ENCODE measurements around the gene IL17RD. TPM values are rescaled to one million over a fixed set of nuclear protein-coding genes. Genes with fewer than 3 reads are reported as not detected.
"Not testable (repeated sequence)": the region's sequence is repeated elsewhere in the genome, so short reads cannot be mapped to it uniquely, and the experiment has no call there.

The IL17RD gene
- total RNA-seq, 1 donor from 2014 or later: 0.09 TPM

- intact Hi-C loops (cut with micrococcal nuclease): no loop called here
- no peaks in the 10 kb centered on the region for H3K9me3 Mint-ChIP-seq
- no peak overlapping the region for H3K4me3 Mint-ChIP-seq (ENCODE audit: low read depth)
- no peak overlapping the region for H3K27ac Mint-ChIP-seq
- no peaks in the 10 kb centered on the region for H3K4me1 Mint-ChIP-seq (ENCODE audit: low read depth)
- no peak for DNase-seq (ENCODE audit: low spot score)
- no peaks in the 10 kb centered on the region for H3K36me3 Mint-ChIP-seq (ENCODE audit: low read depth)
- H3K27me3 Mint-ChIP-seq (ENCODE audit: low read depth): peaks cover 23% of the 10 kb centered on the region
Measured at GRCh38 chr3:57093489-57093888, 71.7 kb downstream of the IL17RD start.

- Mint-ChIP-seq H3K27ac (no peak overlapping the region), H3K9me3 (no peaks in the 10 kb centered on the region), H3K36me3 (ENCODE audit: low read depth) (no peaks in the 10 kb centered on the region), H3K27me3 (ENCODE audit: low read depth) (peaks cover 30% of the 10 kb centered on the region), H3K4me3 (ENCODE audit: low read depth) (no peak overlapping the region), H3K4me1 (ENCODE audit: low read depth) (no peaks in the 10 kb centered on the region)
- intact Hi-C loops (cut with micrococcal nuclease): no loop called here
- DNase-seq (ENCODE audit: low spot score): no peak
Measured at GRCh38 chr3:57091521-57092273, 73.5 kb downstream of the IL17RD start.

GRCh38 chr3:57089043-57089442 is 76.1 kb downstream of the IL17RD start:
- no peaks in the 10 kb centered on the region for H3K36me3 Mint-ChIP-seq (ENCODE audit: low read depth)
- H3K9me3 Mint-ChIP-seq: no peaks in the 10 kb centered on the region
- intact Hi-C loops (cut with micrococcal nuclease): no loop called here
- DNase-seq (ENCODE audit: low spot score): no peak
- no peak overlapping the region for H3K4me3 Mint-ChIP-seq (ENCODE audit: low read depth)
- H3K27ac Mint-ChIP-seq: no peak overlapping the region
- peaks cover 24% of the 10 kb centered on the region for H3K27me3 Mint-ChIP-seq (ENCODE audit: low read depth)
- no peaks in the 10 kb centered on the region for H3K4me1 Mint-ChIP-seq (ENCODE audit: low read depth)

DNA sequence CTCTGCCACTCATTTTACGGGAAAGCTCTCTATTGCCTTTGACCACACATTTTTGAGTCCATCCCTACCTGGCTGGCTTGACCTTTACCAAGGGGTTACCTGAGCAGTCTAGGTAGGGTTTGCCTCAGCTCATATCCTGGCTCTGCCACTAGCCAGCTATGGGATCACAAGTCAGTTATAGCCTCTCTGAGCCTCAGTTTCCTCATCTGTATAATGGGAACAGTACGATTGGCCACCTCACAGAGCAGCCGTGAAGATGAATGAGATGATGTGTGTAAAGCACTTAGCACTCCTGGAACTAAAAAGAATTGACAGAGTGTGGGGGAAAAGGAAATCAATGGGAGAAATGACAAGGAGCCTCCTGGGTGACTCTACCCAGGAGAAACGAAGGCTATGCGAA is 76.7 kb downstream of the IL17RD start:
- intact Hi-C loops (cut with micrococcal nuclease): no loop called here
- Mint-ChIP-seq H3K4me3 (ENCODE audit: low read depth) (no peak overlapping the region), H3K27me3 (ENCODE audit: low read depth) (peaks cover 22% of the 10 kb centered on the region), H3K4me1 (ENCODE audit: low read depth) (no peaks in the 10 kb centered on the region), H3K9me3 (no peaks in the 10 kb centered on the region), H3K36me3 (ENCODE audit: low read depth) (no peaks in the 10 kb centered on the region), H3K27ac (no peak overlapping the region)
- no peak for DNase-seq (ENCODE audit: low spot score)

GRCh38 chr3:57087361-57088092 is 77.6 kb downstream of the IL17RD start:
- Mint-ChIP-seq H3K36me3 (ENCODE audit: low read depth) (no peaks in the 10 kb centered on the region), H3K4me1 (ENCODE audit: low read depth) (no peaks in the 10 kb centered on the region), H3K4me3 (ENCODE audit: low read depth) (no peak overlapping the region), H3K27ac (no peak overlapping the region), H3K27me3 (ENCODE audit: low read depth) (peaks cover 22% of the 10 kb centered on the region), H3K9me3 (no peaks in the 10 kb centered on the region)
- intact Hi-C loops (cut with micrococcal nuclease): no loop called here
- no peak for DNase-seq (ENCODE audit: low spot score)

- H3K4me3 Mint-ChIP-seq (ENCODE audit: low read depth): no peak overlapping the region
- no peak overlapping the region for H3K27ac Mint-ChIP-seq
- no peaks in the 10 kb centered on the region for H3K4me1 Mint-ChIP-seq (ENCODE audit: low read depth)
- intact Hi-C loops (cut with micrococcal nuclease): no loop called here
- peaks cover 26% of the 10 kb centered on the region for H3K27me3 Mint-ChIP-seq (ENCODE audit: low read depth)
- no peaks in the 10 kb centered on the region for H3K36me3 Mint-ChIP-seq (ENCODE audit: low read depth)
- DNase-seq (ENCODE audit: low spot score): no peak
- no peaks in the 10 kb centered on the region for H3K9me3 Mint-ChIP-seq
Measured at GRCh38 chr3:57086201-57086600, 79.0 kb downstream of the IL17RD start.

- intact Hi-C loops (cut with micrococcal nuclease): no loop called here
- H3K4me1 Mint-ChIP-seq (ENCODE audit: low read depth): no peaks in the 10 kb centered on the region
- no peaks in the 10 kb centered on the region for H3K36me3 Mint-ChIP-seq (ENCODE audit: low read depth)
- no peak for DNase-seq (ENCODE audit: low spot score)
- no peaks in the 10 kb centered on the region for H3K9me3 Mint-ChIP-seq
- peaks cover 30% of the 10 kb centered on the region for H3K27me3 Mint-ChIP-seq (ENCODE audit: low read depth)
- no peak overlapping the region for H3K4me3 Mint-ChIP-seq (ENCODE audit: low read depth)
- no peak overlapping the region for H3K27ac Mint-ChIP-seq
Measured at GRCh38 chr3:57085211-57085610, 79.9 kb downstream of the IL17RD start.

- peaks cover 32% of the 10 kb centered on the region for H3K27me3 Mint-ChIP-seq (ENCODE audit: low read depth)
- H3K4me1 Mint-ChIP-seq (ENCODE audit: low read depth); intact Hi-C loops (cut with micrococcal nuclease); DNase-seq (ENCODE audit: low spot score); H3K9me3 Mint-ChIP-seq; H3K4me3 Mint-ChIP-seq (ENCODE audit: low read depth); H3K36me3 Mint-ChIP-seq (ENCODE audit: low read depth); H3K27ac Mint-ChIP-seq: not testable (repeated sequence)
Measured at GRCh38 chr3:57083266-57083995, 81.7 kb downstream of the IL17RD start.

- Mint-ChIP-seq H3K4me1 (ENCODE audit: low read depth) (peaks cover 8% of the 10 kb centered on the region), H3K36me3 (ENCODE audit: low read depth) (no peaks in the 10 kb centered on the region), H3K27ac (no peak overlapping the region), H3K27me3 (ENCODE audit: low read depth) (peaks cover 41% of the 10 kb centered on the region), H3K4me3 (ENCODE audit: low read depth) (no peak overlapping the region), H3K9me3 (no peaks in the 10 kb centered on the region)
- intact Hi-C loops (cut with micrococcal nuclease): no loop called here
- DNase-seq (ENCODE audit: low spot score): no peak
Measured at GRCh38 chr3:57082481-57082880, 82.7 kb downstream of the IL17RD start.

DNA sequence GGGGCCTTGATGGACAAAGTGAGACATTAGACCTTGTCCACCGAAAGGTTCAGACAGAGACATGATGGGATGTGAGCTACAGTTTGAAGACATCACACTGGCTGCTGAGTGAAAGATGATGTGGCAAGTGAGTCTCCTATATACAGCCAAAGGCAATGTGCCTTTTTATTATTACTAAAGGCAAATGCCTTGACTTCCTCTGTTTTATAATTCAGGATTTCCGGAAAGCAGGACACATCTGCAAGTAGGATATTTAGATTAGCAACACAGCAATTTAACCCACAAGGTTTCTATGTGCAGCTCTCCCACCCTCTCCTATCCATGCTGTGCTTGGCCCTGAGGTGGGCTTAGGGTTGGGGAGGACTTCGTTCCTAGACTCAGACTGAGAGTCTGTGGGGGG is 84.0 kb downstream of the IL17RD start:
- no peak overlapping the region for H3K4me3 Mint-ChIP-seq (ENCODE audit: low read depth)
- H3K9me3 Mint-ChIP-seq: no peaks in the 10 kb centered on the region
- DNase-seq (ENCODE audit: low spot score): no peak
- H3K27me3 Mint-ChIP-seq (ENCODE audit: low read depth): peaks cover 49% of the 10 kb centered on the region
- H3K27ac Mint-ChIP-seq: no peak overlapping the region
- H3K4me1 Mint-ChIP-seq (ENCODE audit: low read depth): peaks cover 8% of the 10 kb centered on the region
- H3K36me3 Mint-ChIP-seq (ENCODE audit: low read depth): no peaks in the 10 kb centered on the region
- intact Hi-C loops (cut with micrococcal nuclease): no loop called here

GRCh38 chr3:57080171-57080570 is 85.0 kb downstream of the IL17RD start:
- no peak for DNase-seq (ENCODE audit: low spot score)
- Mint-ChIP-seq H3K27ac (no peak overlapping the region), H3K4me1 (ENCODE audit: low read depth) (peaks cover 8% of the 10 kb centered on the region), H3K4me3 (ENCODE audit: low read depth) (peak overlapping the region; percentile 37), H3K9me3 (no peaks in the 10 kb centered on the region), H3K27me3 (ENCODE audit: low read depth) (peaks cover 57% of the 10 kb centered on the region), H3K36me3 (ENCODE audit: low read depth) (no peaks in the 10 kb centered on the region)
- intact Hi-C loops (cut with micrococcal nuclease): no loop called here

DNA sequence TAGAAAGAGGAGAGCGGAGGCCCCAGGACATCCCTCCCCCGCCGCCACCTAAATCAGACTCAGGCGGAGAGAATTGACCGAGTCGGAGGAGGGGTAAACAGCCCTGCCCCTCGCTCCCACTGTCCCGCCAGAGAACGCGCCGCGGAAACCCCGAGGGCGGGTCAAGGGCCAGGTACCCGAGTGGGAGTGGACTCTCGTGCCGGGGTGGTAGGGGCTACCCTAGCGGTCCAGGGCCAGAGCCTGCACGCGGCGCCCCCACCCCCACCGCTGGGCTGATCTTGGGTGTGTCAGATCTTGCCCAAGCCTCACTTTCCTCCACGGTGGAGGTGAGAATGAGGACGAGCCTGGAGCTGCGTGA is 85.7 kb downstream of the IL17RD start:
- Mint-ChIP-seq H3K9me3 (no peaks in the 10 kb centered on the region), H3K27ac (no peak overlapping the region), H3K27me3 (ENCODE audit: low read depth) (peaks cover 61% of the 10 kb centered on the region), H3K4me1 (ENCODE audit: low read depth) (peaks cover 8% of the 10 kb centered on the region), H3K4me3 (ENCODE audit: low read depth) (no peak overlapping the region), H3K36me3 (ENCODE audit: low read depth) (no peaks in the 10 kb centered on the region)
- no peak for DNase-seq (ENCODE audit: low spot score)
- intact Hi-C loops (cut with micrococcal nuclease): no loop called here

Measured in activated T-helper 2 cell treated with anti-CD3 and anti-CD28 coated beads, Interferon-gamma antibody, Interleukin-2, Interleukin-4, amounts not matched to agents 10 μg/mL and 5 μg/mL and 100 μg/mL, durations not matched to agents 14 hours and 24 hours and 36 hours (primary cell).